Liver (tissue), 9 donors: ENCODE data around the gene BLID. TPM values are rescaled to one million over a fixed set of nuclear protein-coding genes. Genes with fewer than 3 reads are reported as not detected.

ENCODE experiments used
- DNase-seq: peaks from one replicate; pipeline ENCODE4 v3.0.0-alpha.2; 2017; ENCODE audit warnings: low spot score
- H3K27ac ChIP-seq, 2 donors: one replicate each; pipeline ENCODE4 v1.7.0; 2013; ENCODE audit warnings: inconsistent platforms in 2 of 2, low read length in 2 of 2, control low read depth in 1 of 2, low read depth in 1 of 2, mild to moderate bottlenecking in 1 of 2
- H3K27me3 ChIP-seq, 4 donors: one replicate each; pipeline versions ENCODE4 v1.6.1 to v1.7.0; 2013; ENCODE audit warnings: low read length in 3 of 4, inconsistent platforms in 1 of 4, mild to moderate bottlenecking in 1 of 4, moderate library complexity in 1 of 4; ENCODE audit not compliant: control insufficient read depth in 4 of 4, insufficient read depth in 4 of 4
- H3K36me3 ChIP-seq, 4 donors: one replicate each; pipeline versions ENCODE4 v1.6.1 to v1.7.0; 2013; ENCODE audit warnings: low read length in 3 of 4, mild to moderate bottlenecking in 3 of 4, low read depth in 1 of 4, moderate library complexity in 1 of 4; ENCODE audit not compliant: control insufficient read depth in 4 of 4, insufficient read depth in 3 of 4
- H3K4me1 ChIP-seq, 4 donors: one replicate each; pipeline versions ENCODE4 v1.6.1 to v1.7.0; 2013; ENCODE audit warnings: low read length in 3 of 4, mild to moderate bottlenecking in 3 of 4, moderate library complexity in 1 of 4; ENCODE audit not compliant: control insufficient read depth in 4 of 4, insufficient read depth in 4 of 4
- H3K4me3 ChIP-seq, 3 donors: one replicate each; pipeline versions ENCODE4 v1.6.1 to v1.7.0; 2013; ENCODE audit warnings: low read length in 3 of 3, control low read depth in 1 of 3, low read depth in 1 of 3, mild to moderate bottlenecking in 1 of 3
- H3K9ac ChIP-seq, 2 donors: one replicate each; pipeline ENCODE4 v1.7.0; 2013; ENCODE audit warnings: low read length in 2 of 2, mild to moderate bottlenecking in 2 of 2, moderate library complexity in 2 of 2, control low read depth in 1 of 2, low read depth in 1 of 2
- H3K9me3 ChIP-seq, 4 donors: one replicate each; pipeline versions ENCODE4 v1.6.1 to v1.7.0; 2013; ENCODE audit warnings: low read length in 3 of 4; ENCODE audit not compliant: control insufficient read depth in 4 of 4
- EGR1 ChIP-seq, 2 donors: IDR thresholded peaks; 2 replicates each; pipeline ENCODE4 v1.6.1; 2016 to 2018; ENCODE audit warnings: antibody characterized with exemption in 2 of 2, low read depth in 2 of 2
- FOXA2 ChIP-seq: IDR thresholded peaks from 2 replicates; pipeline ENCODE4 v1.6.1; 2016; ENCODE audit warnings: antibody characterized with exemption
- GABPA ChIP-seq, 2 donors: IDR thresholded peaks in 1 of 2; conservative IDR thresholded peaks in 1 of 2; 2 replicates each; pipeline ENCODE4 v1.6.1; 2016; ENCODE audit warnings: antibody characterized with exemption in 2 of 2, mild to moderate bottlenecking in 1 of 2, moderate library complexity in 1 of 2
- HNF4G ChIP-seq: IDR thresholded peaks from 2 replicates; pipeline ENCODE4 v1.6.1; 2016; ENCODE audit warnings: antibody characterized with exemption
- JUND ChIP-seq, 2 donors: IDR thresholded peaks; 2 replicates each; pipeline ENCODE4 v1.6.1; 2016; ENCODE audit warnings: antibody characterized with exemption in 2 of 2
- NR2F2 ChIP-seq: IDR thresholded peaks from 2 replicates; pipeline ENCODE4 v1.6.1; 2016; ENCODE audit warnings: antibody characterized with exemption
- RAD21 ChIP-seq, 2 donors: IDR thresholded peaks; 2 replicates each; pipeline ENCODE4 v1.6.1; 2016; ENCODE audit warnings: antibody characterized with exemption in 2 of 2, mild to moderate bottlenecking in 2 of 2
- SP1 ChIP-seq: IDR thresholded peaks from 2 replicates; pipeline ENCODE4 v1.6.1; 2018; ENCODE audit warnings: antibody characterized with exemption, mild to moderate bottlenecking
- TAF1 ChIP-seq: conservative IDR thresholded peaks from 2 replicates; pipeline ENCODE4 v1.6.1; 2016; ENCODE audit warnings: antibody characterized with exemption, mild to moderate bottlenecking
- WGBS: extraction: QIAGEN DNeasy Blood & Tissue Kit; methylation state at CpG from one replicate; pipeline ENCODE4 v1.1.7; 2013; 5-methylcytosine and 5-hydroxymethylcytosine counted together
- polyA plus RNA-seq, 2 donors: library from polyadenylated mRNA; stranded (reverse) in 1 of 2; unstranded in 1 of 2; fragments of 200-250 nt in 1 of 2; fragments of >200 nt in 1 of 2; fragmentation: Nextera tagmentation in 1 of 2; extraction: Ambion mirVana in 1 of 2; gene quantifications; one replicate each; pipeline versions ENCODE4 v1.2.1 to v1.2.3, GENCODE V29; 2013 to 2015
- total RNA-seq, 2 donors: library from RNA; depleted of rRNA; stranded (reverse); fragments of >200 nt; gene quantifications; one replicate each; pipeline ENCODE4 v1.2.3, GENCODE V29; 2014
- TF ChIP-seq, protein P1 (sequence below): fragments of 150-350 bp; IDR thresholded peaks from 2 replicates; pipeline ENCODE4 v1.5.1; 2017; ENCODE audit warnings: improper control_type of control experiment, low read depth, low read length; ENCODE audit not compliant: missing input control
- TF ChIP-seq, protein P2 (sequence below): IDR thresholded peaks from 2 replicates; pipeline ENCODE4 v1.6.1; 2016; ENCODE audit warnings: antibody characterized with exemption, mild to moderate bottlenecking
- TF ChIP-seq, protein P3 (sequence below): IDR thresholded peaks from 2 replicates; pipeline ENCODE4 v1.6.1; 2016; ENCODE audit warnings: antibody characterized with exemption
- TF ChIP-seq, protein P4 (sequence below): IDR thresholded peaks from 2 replicates; pipeline ENCODE4 v1.6.1; 2016; ENCODE audit warnings: antibody characterized with exemption
- donor health status: healthy.
- donor health status: healthy.
- donor health status: healthy.
- donor health status: healthy.
- donor health status: healthy.

The BLID gene
- total and polyA plus RNA-seq, 4 donors = 0.18 to 0.84 (median 0.33) TPM; not detected in 1

DNA sequence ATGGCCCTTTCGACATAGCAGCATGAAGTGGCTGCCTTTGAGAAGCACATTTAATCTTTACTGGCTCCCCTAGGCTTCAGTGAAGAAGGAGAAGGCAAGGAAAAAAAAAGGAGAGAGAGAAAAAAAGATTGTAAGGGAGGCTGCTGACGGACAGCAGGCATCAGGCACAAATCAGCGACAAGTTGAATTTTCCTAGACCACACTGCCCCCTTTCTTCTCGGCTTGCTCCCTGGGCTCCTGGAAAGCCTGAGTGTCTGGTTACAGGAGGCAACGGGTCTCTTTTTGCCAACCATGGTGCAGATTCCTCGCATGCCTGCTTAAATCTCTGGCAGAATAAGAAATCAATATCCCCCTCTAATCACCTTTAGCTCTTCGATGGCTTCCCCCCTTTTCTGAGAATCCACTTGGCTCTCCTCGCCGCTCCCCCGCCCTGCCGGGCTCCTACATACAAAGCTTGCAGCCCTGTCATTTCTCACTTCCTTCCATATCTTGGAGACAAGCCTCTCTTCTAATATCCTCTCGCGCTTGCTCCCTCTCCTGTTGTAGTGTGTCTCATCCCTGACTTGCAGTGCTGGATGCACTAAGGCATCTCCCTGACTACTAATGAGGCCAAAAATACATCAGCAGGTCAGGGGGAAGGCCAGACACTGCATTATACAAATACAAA is 14.3 kb downstream of the BLID start:
- no peak overlapping the region for H3K4me3 ChIP-seq
- no peak overlapping the region for H3K27ac ChIP-seq
- no peaks in the 10 kb centered on the region for H3K36me3 ChIP-seq
- peak; percentile 35 for DNase-seq
- no peaks in the 10 kb centered on the region for H3K27me3 ChIP-seq
- H3K4me1 ChIP-seq = no peaks in the 10 kb centered on the region
- H3K9me3 ChIP-seq = no peaks in the 10 kb centered on the region
- TF ChIP-seq GABPA (IDR thresholded peaks at IDR 0.05 in 1 of 2, conservative IDR thresholded peaks at IDR 0.05 in 1 of 2) (no peak), RAD21 (IDR thresholded peaks at IDR 0.05) (peak; percentile 43 to 56)
- TF ChIP-seq, protein P1, sequence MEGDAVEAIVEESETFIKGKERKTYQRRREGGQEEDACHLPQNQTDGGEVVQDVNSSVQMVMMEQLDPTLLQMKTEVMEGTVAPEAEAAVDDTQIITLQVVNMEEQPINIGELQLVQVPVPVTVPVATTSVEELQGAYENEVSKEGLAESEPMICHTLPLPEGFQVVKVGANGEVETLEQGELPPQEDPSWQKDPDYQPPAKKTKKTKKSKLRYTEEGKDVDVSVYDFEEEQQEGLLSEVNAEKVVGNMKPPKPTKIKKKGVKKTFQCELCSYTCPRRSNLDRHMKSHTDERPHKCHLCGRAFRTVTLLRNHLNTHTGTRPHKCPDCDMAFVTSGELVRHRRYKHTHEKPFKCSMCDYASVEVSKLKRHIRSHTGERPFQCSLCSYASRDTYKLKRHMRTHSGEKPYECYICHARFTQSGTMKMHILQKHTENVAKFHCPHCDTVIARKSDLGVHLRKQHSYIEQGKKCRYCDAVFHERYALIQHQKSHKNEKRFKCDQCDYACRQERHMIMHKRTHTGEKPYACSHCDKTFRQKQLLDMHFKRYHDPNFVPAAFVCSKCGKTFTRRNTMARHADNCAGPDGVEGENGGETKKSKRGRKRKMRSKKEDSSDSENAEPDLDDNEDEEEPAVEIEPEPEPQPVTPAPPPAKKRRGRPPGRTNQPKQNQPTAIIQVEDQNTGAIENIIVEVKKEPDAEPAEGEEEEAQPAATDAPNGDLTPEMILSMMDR = peak; percentile 18
- WGBS = 59% methylated on average over 13 of the region's 13 CpGs
- no peak overlapping the region for H3K9ac ChIP-seq

DNA sequence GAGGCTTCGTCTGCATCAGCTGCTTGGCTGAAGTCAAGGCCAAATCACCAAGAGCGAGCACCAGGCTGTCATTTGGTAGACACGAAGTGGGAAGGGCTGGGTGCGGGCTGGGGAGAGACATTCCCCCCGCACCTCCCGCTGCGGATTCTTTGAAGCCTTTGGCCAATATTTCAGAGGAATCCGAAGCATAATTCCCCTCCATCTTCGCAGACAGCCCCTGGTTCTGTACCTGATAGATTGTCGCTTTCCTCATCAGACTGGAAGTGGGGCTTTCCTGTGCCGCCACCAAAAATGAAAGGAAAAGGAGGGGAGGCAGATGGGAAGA is 15.3 kb downstream of the BLID start:
- H3K4me3 ChIP-seq = peak overlapping the region in 1 of 3 donors; percentile 27
- no peak for DNase-seq
- TF ChIP-seq, protein P2, sequence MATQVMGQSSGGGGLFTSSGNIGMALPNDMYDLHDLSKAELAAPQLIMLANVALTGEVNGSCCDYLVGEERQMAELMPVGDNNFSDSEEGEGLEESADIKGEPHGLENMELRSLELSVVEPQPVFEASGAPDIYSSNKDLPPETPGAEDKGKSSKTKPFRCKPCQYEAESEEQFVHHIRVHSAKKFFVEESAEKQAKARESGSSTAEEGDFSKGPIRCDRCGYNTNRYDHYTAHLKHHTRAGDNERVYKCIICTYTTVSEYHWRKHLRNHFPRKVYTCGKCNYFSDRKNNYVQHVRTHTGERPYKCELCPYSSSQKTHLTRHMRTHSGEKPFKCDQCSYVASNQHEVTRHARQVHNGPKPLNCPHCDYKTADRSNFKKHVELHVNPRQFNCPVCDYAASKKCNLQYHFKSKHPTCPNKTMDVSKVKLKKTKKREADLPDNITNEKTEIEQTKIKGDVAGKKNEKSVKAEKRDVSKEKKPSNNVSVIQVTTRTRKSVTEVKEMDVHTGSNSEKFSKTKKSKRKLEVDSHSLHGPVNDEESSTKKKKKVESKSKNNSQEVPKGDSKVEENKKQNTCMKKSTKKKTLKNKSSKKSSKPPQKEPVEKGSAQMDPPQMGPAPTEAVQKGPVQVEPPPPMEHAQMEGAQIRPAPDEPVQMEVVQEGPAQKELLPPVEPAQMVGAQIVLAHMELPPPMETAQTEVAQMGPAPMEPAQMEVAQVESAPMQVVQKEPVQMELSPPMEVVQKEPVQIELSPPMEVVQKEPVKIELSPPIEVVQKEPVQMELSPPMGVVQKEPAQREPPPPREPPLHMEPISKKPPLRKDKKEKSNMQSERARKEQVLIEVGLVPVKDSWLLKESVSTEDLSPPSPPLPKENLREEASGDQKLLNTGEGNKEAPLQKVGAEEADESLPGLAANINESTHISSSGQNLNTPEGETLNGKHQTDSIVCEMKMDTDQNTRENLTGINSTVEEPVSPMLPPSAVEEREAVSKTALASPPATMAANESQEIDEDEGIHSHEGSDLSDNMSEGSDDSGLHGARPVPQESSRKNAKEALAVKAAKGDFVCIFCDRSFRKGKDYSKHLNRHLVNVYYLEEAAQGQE = no peak
- no peak for TF ChIP-seq FOXA2
- TF ChIP-seq, protein P1 = no peak
- TF ChIP-seq, protein P3, sequence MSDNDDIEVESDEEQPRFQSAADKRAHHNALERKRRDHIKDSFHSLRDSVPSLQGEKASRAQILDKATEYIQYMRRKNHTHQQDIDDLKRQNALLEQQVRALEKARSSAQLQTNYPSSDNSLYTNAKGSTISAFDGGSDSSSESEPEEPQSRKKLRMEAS = no peak
- TF ChIP-seq SP1 = no peak
- TF ChIP-seq NR2F2 = no peak
- no peak for TF ChIP-seq TAF1
- TF ChIP-seq, protein P4, sequence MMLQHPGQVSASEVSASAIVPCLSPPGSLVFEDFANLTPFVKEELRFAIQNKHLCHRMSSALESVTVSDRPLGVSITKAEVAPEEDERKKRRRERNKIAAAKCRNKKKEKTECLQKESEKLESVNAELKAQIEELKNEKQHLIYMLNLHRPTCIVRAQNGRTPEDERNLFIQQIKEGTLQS = no peak
- no peak for TF ChIP-seq RAD21 (IDR thresholded peaks at IDR 0.05)
- TF ChIP-seq EGR1 (IDR thresholded peaks at IDR 0.05; ENCODE audit: low read depth in 2 of 2) = no peak
- TF ChIP-seq JUND (IDR thresholded peaks at IDR 0.05) = no peak
- no peak for TF ChIP-seq HNF4G
- H3K27ac ChIP-seq = no peak overlapping the region
- H3K9me3 ChIP-seq = no peaks in the 10 kb centered on the region
- H3K4me1 ChIP-seq = no peaks in the 10 kb centered on the region
- H3K36me3 ChIP-seq = no peaks in the 10 kb centered on the region
- no peak overlapping the region for H3K9ac ChIP-seq
- 70% methylated on average over 11 of the region's 11 CpGs for WGBS
- H3K27me3 ChIP-seq = no peaks in the 10 kb centered on the region
